ENCODE measurements around the gene MED23. TPM values are rescaled to one million over a fixed set of nuclear protein-coding genes. Genes with fewer than 3 reads are reported as not detected.
"Not testable (repeated sequence)": the region's sequence is repeated elsewhere in the genome, so short reads cannot be mapped to it uniquely, and the experiment has no call there.

Gene MED23
- total RNA-seq, 1 donor from 2014 or later: 29.5 TPM

DNA sequence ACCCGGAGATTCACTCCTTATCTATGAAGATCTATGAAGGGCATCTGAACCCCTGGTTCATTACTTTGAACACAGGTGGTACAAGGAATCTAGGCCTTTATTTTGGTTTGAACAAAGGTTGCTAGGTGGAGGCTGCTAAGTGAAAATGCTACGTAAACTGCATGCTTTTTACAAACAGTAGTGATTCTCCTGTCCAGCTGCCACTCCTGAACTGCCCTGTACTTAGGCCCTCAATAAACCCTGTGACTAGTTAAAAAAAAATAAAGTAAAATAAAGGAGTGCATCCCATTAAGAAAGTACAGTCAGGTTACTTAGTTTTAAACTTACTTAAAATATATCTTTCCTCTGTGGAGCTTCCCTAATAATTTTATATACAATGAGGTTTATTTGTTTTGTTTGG lies 82.7 kb downstream of the MED23 start:
- H3K4me2 ChIP-seq (ENCODE audit: low read length): no peak overlapping the region
- H3K4me3 ChIP-seq (ENCODE audit: insufficient read depth, low read depth, low read length): no peak overlapping the region
- H3K27me3 Mint-ChIP-seq (ENCODE audit: low read depth, unreplicated experiment): peaks cover 2% of the 10 kb centered on the region
- H3K4me1 ChIP-seq (ENCODE audit: insufficient read depth, low read length): no peaks in the 10 kb centered on the region
- H3K9ac ChIP-seq (ENCODE audit: low read length): no peak overlapping the region
- TF ChIP-seq, protein P1, sequence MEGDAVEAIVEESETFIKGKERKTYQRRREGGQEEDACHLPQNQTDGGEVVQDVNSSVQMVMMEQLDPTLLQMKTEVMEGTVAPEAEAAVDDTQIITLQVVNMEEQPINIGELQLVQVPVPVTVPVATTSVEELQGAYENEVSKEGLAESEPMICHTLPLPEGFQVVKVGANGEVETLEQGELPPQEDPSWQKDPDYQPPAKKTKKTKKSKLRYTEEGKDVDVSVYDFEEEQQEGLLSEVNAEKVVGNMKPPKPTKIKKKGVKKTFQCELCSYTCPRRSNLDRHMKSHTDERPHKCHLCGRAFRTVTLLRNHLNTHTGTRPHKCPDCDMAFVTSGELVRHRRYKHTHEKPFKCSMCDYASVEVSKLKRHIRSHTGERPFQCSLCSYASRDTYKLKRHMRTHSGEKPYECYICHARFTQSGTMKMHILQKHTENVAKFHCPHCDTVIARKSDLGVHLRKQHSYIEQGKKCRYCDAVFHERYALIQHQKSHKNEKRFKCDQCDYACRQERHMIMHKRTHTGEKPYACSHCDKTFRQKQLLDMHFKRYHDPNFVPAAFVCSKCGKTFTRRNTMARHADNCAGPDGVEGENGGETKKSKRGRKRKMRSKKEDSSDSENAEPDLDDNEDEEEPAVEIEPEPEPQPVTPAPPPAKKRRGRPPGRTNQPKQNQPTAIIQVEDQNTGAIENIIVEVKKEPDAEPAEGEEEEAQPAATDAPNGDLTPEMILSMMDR (IDR thresholded peaks at IDR 0.05; ENCODE audit: insufficient read depth, low read depth, low read length): no peak
- no peak for TF ChIP-seq EZH2 (IDR thresholded peaks at IDR 0.05; ENCODE audit: insufficient read depth, low read length)
- no peak overlapping the region for H3K4me3 Mint-ChIP-seq (ENCODE audit: unreplicated experiment)
- no peak overlapping the region for H3K27ac Mint-ChIP-seq (ENCODE audit: unreplicated experiment)
- H2AFZ ChIP-seq (ENCODE audit: low read depth, low read length): no peak overlapping the region
- no peaks in the 10 kb centered on the region for H3K9me3 ChIP-seq (ENCODE audit: insufficient read depth, low read depth, low read length)
- DNase-seq (ENCODE audit: low read depth) (no peak), FAIRE-seq (no peak)
- no peaks in the 10 kb centered on the region for H3K4me1 Mint-ChIP-seq (ENCODE audit: low read depth, unreplicated experiment)
- peaks cover 4% of the 10 kb centered on the region for H3K9me3 Mint-ChIP-seq (ENCODE audit: unreplicated experiment)
- H3K27ac ChIP-seq (ENCODE audit: low read depth, low read length): no peak overlapping the region
- no peaks in the 10 kb centered on the region for H3K36me3 Mint-ChIP-seq (ENCODE audit: low read depth, unreplicated experiment)
- H3K79me2 ChIP-seq (ENCODE audit: insufficient read depth, low read length): no peaks in the 10 kb centered on the region
- H3K36me3 ChIP-seq (ENCODE audit: insufficient read depth, low read length): no peaks in the 10 kb centered on the region
- no peaks in the 10 kb centered on the region for H4K20me1 ChIP-seq (ENCODE audit: insufficient read depth, low read length)
- H3K27me3 ChIP-seq (ENCODE audit: insufficient read depth, low read length): peaks cover 5% of the 10 kb centered on the region

DNA sequence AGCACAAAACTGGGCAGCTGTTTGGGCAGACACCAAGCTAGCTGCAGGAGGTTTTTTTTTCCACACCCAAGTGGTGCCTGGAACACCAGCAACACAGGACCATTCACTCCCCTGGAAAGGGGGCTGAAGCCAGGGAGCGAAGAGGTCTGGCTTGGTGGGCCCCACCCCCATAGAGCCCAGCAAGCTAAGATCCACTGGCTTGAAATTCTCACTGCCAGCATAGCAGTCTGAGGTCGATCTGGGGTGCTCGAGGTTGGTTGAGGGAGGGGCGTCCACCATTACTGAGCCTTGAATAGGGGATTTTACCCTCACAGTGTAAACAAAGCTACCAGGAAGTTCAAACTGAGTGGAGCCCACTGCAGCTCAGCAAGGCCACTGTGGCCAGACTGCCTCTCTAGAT lies 89.4 kb downstream of the MED23 start:
- not testable (repeated sequence) for H3K36me3 Mint-ChIP-seq (ENCODE audit: low read depth, unreplicated experiment); DNase-seq (ENCODE audit: low read depth); H3K27ac Mint-ChIP-seq (ENCODE audit: unreplicated experiment); H3K27me3 Mint-ChIP-seq (ENCODE audit: low read depth, unreplicated experiment); H2AFZ ChIP-seq (ENCODE audit: low read depth, low read length); H3K4me3 ChIP-seq (ENCODE audit: insufficient read depth, low read depth, low read length); H3K9me3 Mint-ChIP-seq (ENCODE audit: unreplicated experiment); H4K20me1 ChIP-seq (ENCODE audit: insufficient read depth, low read length); H3K9ac ChIP-seq (ENCODE audit: low read length); H3K4me1 Mint-ChIP-seq (ENCODE audit: low read depth, unreplicated experiment); H3K79me2 ChIP-seq (ENCODE audit: insufficient read depth, low read length); H3K4me1 ChIP-seq (ENCODE audit: insufficient read depth, low read length); H3K27ac ChIP-seq (ENCODE audit: low read depth, low read length); H3K36me3 ChIP-seq (ENCODE audit: insufficient read depth, low read length); H3K27me3 ChIP-seq (ENCODE audit: insufficient read depth, low read length); FAIRE-seq; H3K9me3 ChIP-seq (ENCODE audit: insufficient read depth, low read depth, low read length); H3K4me3 Mint-ChIP-seq (ENCODE audit: unreplicated experiment); H3K4me2 ChIP-seq (ENCODE audit: low read length)

DNA sequence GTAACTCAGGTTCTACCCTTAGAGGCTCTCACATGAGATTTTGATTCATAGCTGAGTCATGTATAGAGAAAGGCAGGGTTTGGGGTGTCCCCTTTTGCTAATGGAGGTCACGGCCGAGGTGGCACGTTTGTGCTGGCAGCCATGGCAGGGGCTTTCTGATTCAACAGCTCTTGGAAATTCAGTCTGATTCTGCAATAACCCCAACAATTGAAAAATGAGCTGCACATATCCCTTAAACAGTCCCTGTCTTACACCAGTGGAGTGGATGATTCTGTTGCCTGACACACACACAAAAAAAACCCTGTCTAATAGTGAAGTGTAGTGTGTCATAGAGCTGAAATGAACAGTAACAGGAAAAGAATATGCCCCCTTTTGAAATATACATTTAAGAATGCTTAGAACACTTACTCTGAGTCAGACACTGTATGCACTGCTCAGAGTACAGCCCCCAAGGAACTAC lies 95.4 kb downstream of the MED23 start:
- no peaks in the 10 kb centered on the region for H3K27me3 ChIP-seq (ENCODE audit: insufficient read depth, low read length)
- Mint-ChIP-seq H3K27ac (ENCODE audit: unreplicated experiment) (no peak overlapping the region), H3K27me3 (ENCODE audit: low read depth, unreplicated experiment) (no peaks in the 10 kb centered on the region), H3K4me3 (ENCODE audit: unreplicated experiment) (no peak overlapping the region), H3K36me3 (ENCODE audit: low read depth, unreplicated experiment) (no peaks in the 10 kb centered on the region), H3K9me3 (ENCODE audit: unreplicated experiment) (peaks cover 3% of the 10 kb centered on the region), H3K4me1 (ENCODE audit: low read depth, unreplicated experiment) (peaks cover 29% of the 10 kb centered on the region)
- no peak overlapping the region for H3K4me2 ChIP-seq (ENCODE audit: low read length)
- TF ChIP-seq, protein P1 (IDR thresholded peaks at IDR 0.05; ENCODE audit: insufficient read depth, low read depth, low read length): no peak
- no peak for TF ChIP-seq EZH2 (IDR thresholded peaks at IDR 0.05; ENCODE audit: insufficient read depth, low read length)
- H3K4me1 ChIP-seq (ENCODE audit: insufficient read depth, low read length): no peaks in the 10 kb centered on the region
- no peak overlapping the region for H3K27ac ChIP-seq (ENCODE audit: low read depth, low read length)
- FAIRE-seq (no peak), DNase-seq (ENCODE audit: low read depth) (no peak)
- no peaks in the 10 kb centered on the region for H3K36me3 ChIP-seq (ENCODE audit: insufficient read depth, low read length)
- H4K20me1 ChIP-seq (ENCODE audit: insufficient read depth, low read length): no peaks in the 10 kb centered on the region
- no peaks in the 10 kb centered on the region for H3K79me2 ChIP-seq (ENCODE audit: insufficient read depth, low read length)
- H3K9ac ChIP-seq (ENCODE audit: low read length): no peak overlapping the region
- H2AFZ ChIP-seq (ENCODE audit: low read depth, low read length): no peak overlapping the region
- H3K9me3 ChIP-seq (ENCODE audit: insufficient read depth, low read depth, low read length): no peaks in the 10 kb centered on the region
- no peak overlapping the region for H3K4me3 ChIP-seq (ENCODE audit: insufficient read depth, low read depth, low read length)

DNA sequence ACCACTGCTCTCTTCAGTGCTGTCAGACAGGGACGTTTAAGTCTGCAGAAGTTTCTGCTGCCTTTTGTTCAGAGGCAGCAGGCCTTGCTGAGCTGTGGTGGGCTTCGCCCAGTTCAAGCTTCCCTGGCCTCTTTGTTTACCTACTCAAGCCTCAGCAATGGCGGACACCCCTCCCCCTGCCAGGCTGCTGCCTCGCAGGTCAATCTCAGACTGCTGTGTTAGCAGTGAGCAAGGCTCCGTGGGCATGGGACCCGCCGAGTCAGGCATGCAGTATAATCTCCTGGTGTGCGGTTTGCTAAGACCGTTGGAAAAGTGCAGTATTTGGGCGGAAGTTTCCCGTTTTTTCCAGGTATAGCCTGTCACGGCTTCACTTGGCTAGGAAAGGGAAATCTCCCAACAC lies 96.4 kb downstream of the MED23 start:
- H3K4me1 ChIP-seq (ENCODE audit: insufficient read depth, low read length); FAIRE-seq; H3K27ac Mint-ChIP-seq (ENCODE audit: unreplicated experiment); H3K4me3 Mint-ChIP-seq (ENCODE audit: unreplicated experiment); H3K9ac ChIP-seq (ENCODE audit: low read length); H3K4me3 ChIP-seq (ENCODE audit: insufficient read depth, low read depth, low read length); H3K27me3 ChIP-seq (ENCODE audit: insufficient read depth, low read length); H3K4me2 ChIP-seq (ENCODE audit: low read length); H3K36me3 ChIP-seq (ENCODE audit: insufficient read depth, low read length); H3K79me2 ChIP-seq (ENCODE audit: insufficient read depth, low read length); H3K27me3 Mint-ChIP-seq (ENCODE audit: low read depth, unreplicated experiment); H3K9me3 ChIP-seq (ENCODE audit: insufficient read depth, low read depth, low read length); H3K27ac ChIP-seq (ENCODE audit: low read depth, low read length); H2AFZ ChIP-seq (ENCODE audit: low read depth, low read length); H3K36me3 Mint-ChIP-seq (ENCODE audit: low read depth, unreplicated experiment); H3K9me3 Mint-ChIP-seq (ENCODE audit: unreplicated experiment); H4K20me1 ChIP-seq (ENCODE audit: insufficient read depth, low read length); DNase-seq (ENCODE audit: low read depth): not testable (repeated sequence)
- peaks cover 31% of the 10 kb centered on the region for H3K4me1 Mint-ChIP-seq (ENCODE audit: low read depth, unreplicated experiment)

DNA sequence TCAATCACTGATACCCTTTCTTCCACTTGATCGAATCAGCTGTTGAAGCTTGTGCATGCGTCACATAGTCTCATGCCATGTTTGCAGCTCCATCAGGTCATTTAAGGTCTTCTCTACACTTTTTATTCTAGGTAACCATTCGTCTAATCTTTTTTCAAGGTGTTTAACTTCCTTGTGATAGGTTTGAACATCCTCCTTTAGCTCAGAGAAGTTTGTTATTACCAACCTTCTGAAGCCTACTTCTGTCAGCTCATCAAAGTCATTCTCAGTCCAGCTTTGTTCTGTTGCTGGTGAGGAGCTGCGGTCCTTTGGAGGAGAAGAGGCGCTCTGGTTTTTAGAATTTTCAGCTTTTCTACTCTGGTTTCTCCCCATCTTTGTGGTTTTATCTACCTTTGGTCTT lies 97.1 kb downstream of the MED23 start:
- H3K9me3 Mint-ChIP-seq (ENCODE audit: unreplicated experiment): not testable (repeated sequence)

More for the DNA sequence above, 97.1 kb downstream of the MED23 start:
- not testable (repeated sequence) for H4K20me1 ChIP-seq (ENCODE audit: insufficient read depth, low read length); H3K4me3 ChIP-seq (ENCODE audit: insufficient read depth, low read depth, low read length); H3K4me2 ChIP-seq (ENCODE audit: low read length); DNase-seq (ENCODE audit: low read depth); FAIRE-seq; H2AFZ ChIP-seq (ENCODE audit: low read depth, low read length); H3K27ac Mint-ChIP-seq (ENCODE audit: unreplicated experiment); H3K4me1 ChIP-seq (ENCODE audit: insufficient read depth, low read length); H3K4me3 Mint-ChIP-seq (ENCODE audit: unreplicated experiment); H3K36me3 Mint-ChIP-seq (ENCODE audit: low read depth, unreplicated experiment); H3K9me3 ChIP-seq (ENCODE audit: insufficient read depth, low read depth, low read length); H3K9ac ChIP-seq (ENCODE audit: low read length); H3K27me3 ChIP-seq (ENCODE audit: insufficient read depth, low read length); H3K27me3 Mint-ChIP-seq (ENCODE audit: low read depth, unreplicated experiment); H3K36me3 ChIP-seq (ENCODE audit: insufficient read depth, low read length); H3K79me2 ChIP-seq (ENCODE audit: insufficient read depth, low read length); H3K27ac ChIP-seq (ENCODE audit: low read depth, low read length)
- H3K4me1 Mint-ChIP-seq (ENCODE audit: low read depth, unreplicated experiment): peaks cover 33% of the 10 kb centered on the region

Data from astrocyte (in vitro differentiated cells and primary cell).